RPMI8226 (cell line): Measurements from ENCODE around the gene BOLL.
A peak's percentile ranks its signal among the peaks of the same experiment; 100 is the strongest.
"Not testable (repeated sequence)": the region's sequence is repeated elsewhere in the genome, so short reads cannot be mapped to it uniquely, and the experiment has no call there.

Source experiments
- DNase-seq: peaks from one replicate; pipeline ENCODE4 v3.0.0-alpha.2; 2015

The BOLL gene

GRCh38 chr2:197795277-197795676 lies 10.2 kb upstream of the BOLL start:
- no peak for DNase-seq

- no peak for DNase-seq
These were observed 8.3 kb upstream of the BOLL start for GRCh38 chr2:197793456-197793855.

- peak; percentile 17 for DNase-seq
These were observed 1.1 kb upstream of the BOLL start for GRCh38 chr2:197786010-197786877.

GRCh38 chr2:197782126-197782525 lies 3.0 kb downstream of the BOLL start:
- no peak for DNase-seq

GRCh38 chr2:197779261-197779660 lies 5.9 kb downstream of the BOLL start:
- DNase-seq: no peak

- DNase-seq: peak; percentile 13
These were observed 7.2 kb downstream of the BOLL start for GRCh38 chr2:197777823-197778407.

GRCh38 chr2:197760293-197760657 lies 24.8 kb downstream of the BOLL start:
- DNase-seq: no peak

- no peak for DNase-seq
These were observed 25.4 kb downstream of the BOLL start for GRCh38 chr2:197759625-197760292.

- DNase-seq: no peak
These were observed 26.1 kb downstream of the BOLL start for GRCh38 chr2:197759013-197759412.

- no peak for DNase-seq
These were observed 44.9 kb downstream of the BOLL start for GRCh38 chr2:197740200-197740599.

- DNase-seq: not testable (repeated sequence)
These were observed 56.3 kb downstream of the BOLL start for GRCh38 chr2:197728555-197729544.

GRCh38 chr2:197727011-197727410 lies 58.1 kb downstream of the BOLL start:
- no peak for DNase-seq

- DNase-seq: no peak
These were observed 67.3 kb downstream of the BOLL start for GRCh38 chr2:197717863-197718262.

- DNase-seq: no peak
These were observed 71.8 kb downstream of the BOLL start for GRCh38 chr2:197713271-197713670.

GRCh38 chr2:197711578-197711977 lies 73.5 kb downstream of the BOLL start:
- DNase-seq: no peak

GRCh38 chr2:197710424-197711042 lies 74.6 kb downstream of the BOLL start:
- peak; percentile 43 for DNase-seq

- not testable (repeated sequence) for DNase-seq
These were observed 76.0 kb downstream of the BOLL start for GRCh38 chr2:197709140-197709539.

- no peak for DNase-seq
These were observed 76.8 kb downstream of the BOLL start for GRCh38 chr2:197708331-197708730.

- DNase-seq: peak; percentile 39
These were observed 77.6 kb downstream of the BOLL start for GRCh38 chr2:197707316-197708213.

- no peak for DNase-seq
These were observed 78.3 kb downstream of the BOLL start for GRCh38 chr2:197706839-197707207.
